ENCODE results near the gene CD300A.

DNA sequence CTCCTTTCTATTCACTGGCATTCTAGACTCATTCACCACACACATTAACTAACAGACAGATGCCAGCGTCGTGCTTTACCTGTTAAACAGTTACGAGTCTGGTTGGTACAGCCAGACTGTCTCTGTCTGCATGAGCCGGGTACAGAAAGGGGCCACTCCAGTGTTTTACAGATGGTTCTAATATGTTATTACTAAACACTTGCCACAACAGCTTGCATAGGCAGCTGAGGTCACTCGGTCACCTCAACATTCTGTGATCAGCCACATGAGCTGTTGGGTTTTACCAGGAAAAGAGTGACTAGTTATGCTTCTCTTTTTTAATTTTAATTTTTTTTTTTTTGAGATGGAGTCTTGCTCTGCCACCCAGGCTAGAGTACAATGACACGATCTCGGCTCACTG lies 25.2 kb downstream of the CD300A start:
- TF ChIP-seq CTCF (IDR thresholded peaks at IDR 0.05 in 4 of 5, conservative IDR thresholded peaks at IDR 0.05 in 1 of 5) (no peak), POLR2A (IDR thresholded peaks at IDR 0.05) (no peak)
